HepG2 (cell line): ENCODE measurements around the gene EFNA2. TPM values are rescaled to one million over a fixed set of nuclear protein-coding genes. Genes with fewer than 3 reads are reported as not detected.

Experiments used
- BRD4 ChIP-seq: sonication (generic); formaldehyde crosslinking; IDR thresholded peaks from 2 replicates; pipeline ENCODE4 v1.4.0; 2020; ENCODE audit warnings: missing genetic modification reagents
- CERS6 ChIP-seq: sonication (generic); formaldehyde crosslinking; IDR thresholded peaks from 2 replicates; pipeline ENCODE4 v1.5.0; 2020; ENCODE audit warnings: missing genetic modification reagents
- CHD4 ChIP-seq: fragments of 200-600 bp; sonication (generic); IDR thresholded peaks from 2 replicates; pipeline ENCODE4 v1.7.0; 2017; ENCODE audit warnings: mild to moderate bottlenecking, low read length, borderline replicate concordance
- DBP ChIP-seq: sonication (generic); formaldehyde crosslinking; IDR thresholded peaks from 2 replicates; pipeline ENCODE4 v1.4.0; 2020; ENCODE audit warnings: missing genetic modification reagents; ENCODE audit errors: not compliant biosample characterization
- DPF2 ChIP-seq: sonication (generic); formaldehyde crosslinking; IDR thresholded peaks from 2 replicates; pipeline ENCODE4 v1.4.0; 2020; ENCODE audit warnings: mild to moderate bottlenecking, low read depth, missing genetic modification reagents, borderline replicate concordance
- ESRRA ChIP-seq: sonication (generic); formaldehyde crosslinking; IDR thresholded peaks from 2 replicates; pipeline ENCODE4 v1.5.1; 2020; ENCODE audit warnings: mild to moderate bottlenecking, low read depth, missing genetic modification reagents
- FOXJ3 ChIP-seq: sonication (generic); formaldehyde crosslinking; IDR thresholded peaks from 2 replicates; pipeline ENCODE4 v1.4.0; 2020; ENCODE audit warnings: missing genetic modification reagents, mild to moderate bottlenecking, borderline replicate concordance
- HDAC6 ChIP-seq: fragments of 200-600 bp; sonication (generic); IDR thresholded peaks from 2 replicates; pipeline ENCODE4 v1.7.0; 2017; ENCODE audit warnings: mild to moderate bottlenecking, antibody characterized with exemption, low read length, low read depth
- HIVEP1 ChIP-seq: sonication (generic); formaldehyde crosslinking; IDR thresholded peaks from 2 replicates; pipeline ENCODE4 v1.4.0; 2020; ENCODE audit warnings: mild to moderate bottlenecking, missing genetic modification reagents
- KLF9 ChIP-seq: IDR thresholded peaks from 2 replicates; pipeline ENCODE4 v1.6.1; 2016; ENCODE audit warnings: low read depth
- MED13 ChIP-seq: sonication (generic); formaldehyde crosslinking; IDR thresholded peaks from 2 replicates; pipeline ENCODE4 v1.5.0; 2020; ENCODE audit warnings: missing genetic modification reagents
- PHF8 ChIP-seq: sonication (generic); formaldehyde crosslinking; IDR thresholded peaks from 2 replicates; pipeline ENCODE4 v1.5.0; 2020; ENCODE audit warnings: missing genetic modification reagents
- RBFOX2 ChIP-seq: fragments of 200-400 bp; formaldehyde crosslinking; IDR thresholded peaks from 2 replicates; pipeline ENCODE4 v1.6.1; 2017; ENCODE audit warnings: low read depth, mild to moderate bottlenecking, low read length
- RXRA ChIP-seq: sonication (generic); formaldehyde crosslinking; IDR thresholded peaks from 2 replicates; pipeline ENCODE4 v1.5.1; 2020; ENCODE audit warnings: missing genetic modification reagents
- SIN3A ChIP-seq: IDR thresholded peaks from 2 replicates; pipeline ENCODE4 v1.6.1; 2011; ENCODE audit warnings: low read depth, mild to moderate bottlenecking, control low read depth, low read length, borderline replicate concordance
- TCF12 ChIP-seq, 2 experiments: fragments of 450-650 bp in 1 of 2; sonication (generic) in 1 of 2; formaldehyde crosslinking in 1 of 2; IDR thresholded peaks; 2 replicates each; pipeline versions ENCODE4 v1.6.1 to v1.8.0; 2017 to 2022; ENCODE audit warnings: antibody characterized with exemption in 1 of 2, mild to moderate bottlenecking in 1 of 2, missing genetic modification reagents in 1 of 2, moderate library complexity in 1 of 2
- TOE1 ChIP-seq: sonication (generic); formaldehyde crosslinking; IDR thresholded peaks from 2 replicates; pipeline ENCODE4 v1.4.0; 2020; ENCODE audit warnings: mild to moderate bottlenecking, missing genetic modification reagents
- UBTF ChIP-seq: sonication (generic); formaldehyde crosslinking; IDR thresholded peaks from 2 replicates; pipeline ENCODE4 v1.4.0; 2020; ENCODE audit warnings: mild to moderate bottlenecking, missing genetic modification reagents
- ZNF230 ChIP-seq: sonication (generic); formaldehyde crosslinking; IDR thresholded peaks from 2 replicates; pipeline ENCODE4 v1.4.0; 2020; ENCODE audit warnings: mild to moderate bottlenecking, missing genetic modification reagents
- ZNF34 ChIP-seq: sonication (generic); formaldehyde crosslinking; IDR thresholded peaks from 2 replicates; pipeline ENCODE4 v1.4.0; 2020; ENCODE audit warnings: mild to moderate bottlenecking, missing genetic modification reagents, borderline replicate concordance
- ZNF382 ChIP-seq: sonication (generic); formaldehyde crosslinking; IDR thresholded peaks from 2 replicates; pipeline ENCODE4 v1.5.0; 2020; ENCODE audit warnings: missing genetic modification reagents, mild to moderate bottlenecking, borderline replicate concordance
- ZNF558 ChIP-seq: sonication (generic); formaldehyde crosslinking; IDR thresholded peaks from 2 replicates; pipeline ENCODE4 v1.9.0; 2022; ENCODE audit warnings: mild to moderate bottlenecking, missing genetic modification reagents, borderline replicate concordance
- ZNF564 ChIP-seq: sonication (generic); formaldehyde crosslinking; IDR thresholded peaks from 2 replicates; pipeline ENCODE4 v1.8.1; 2023; ENCODE audit warnings: mild to moderate bottlenecking, missing genetic modification reagents
- ZNF746 ChIP-seq: sonication (generic); formaldehyde crosslinking; IDR thresholded peaks from 2 replicates; pipeline ENCODE4 v1.8.0; 2022; ENCODE audit warnings: mild to moderate bottlenecking, missing genetic modification reagents
- polyA plus RNA-seq, 8 experiments: library from polyadenylated mRNA; depleted of rRNA in 3 of 8; stranded (reverse) in 7 of 8; unstranded in 1 of 8; fragments of >200 nt; fragmentation: Illumina TruSeq in 4 of 8; extraction: Trizol in 4 of 8; gene quantifications; 2 replicates each; pipeline versions ENCODE4 v1.2.1 to v1.2.3, GENCODE V29; 2011 to 2016; ENCODE audit warnings: low read depth in 4 of 8, missing spikeins in 1 of 8, mixed read lengths in 1 of 8; ENCODE audit not compliant: insufficient read depth in 1 of 8
- total RNA-seq, 5 experiments: library from RNA; depleted of rRNA; stranded (reverse); fragments of >200 nt; fragmentation: Illumina TruSeq; extraction: Trizol; gene quantifications; 2 replicates each; pipeline ENCODE4 v1.2.3, GENCODE V29; 2016; ENCODE audit warnings: low read depth in 1 of 5
- TF ChIP-seq, protein P1 (sequence below): sonication (generic); formaldehyde crosslinking; IDR thresholded peaks from 2 replicates; pipeline ENCODE4 v1.9.0; 2022; ENCODE audit warnings: low read depth, missing genetic modification reagents

The EFNA2 gene
- total and polyA plus RNA-seq, 2 of the 13 experiments (the other 11 are each of a cell fraction or from before 2014, with no cell fraction given): 6.0 to 9.9 TPM

- TF ChIP-seq RXRA (CRISPR knock-in tag) (no peak), BRD4 (CRISPR knock-in tag) (no peak), CERS6 (CRISPR knock-in tag) (no peak), ZNF34 (no peak), ZNF746 (CRISPR knock-in tag) (no peak), TCF12 (IDR thresholded peaks at IDR 0.05) (no peak), TCF12 (CRISPR knock-in tag; IDR thresholded peaks at IDR 0.05) (0 out of 2 replicates have a peak, but pooled peaks have one; percentile 47), KLF9 (CRISPR knock-in tag) (no peak), RBFOX2 (no peak), ZNF230 (no peak), CHD4 (no peak), FOXJ3 (CRISPR knock-in tag) (no peak), ZNF382 (CRISPR knock-in tag) (no peak), MED13 (CRISPR knock-in tag) (no peak), HIVEP1 (CRISPR knock-in tag) (no peak), ZNF564 (no peak), UBTF (CRISPR knock-in tag) (peak; percentile 61; the same call in 1 of the 2 replicates), TOE1 (CRISPR knock-in tag) (no peak), ESRRA (CRISPR knock-in tag) (no peak), DBP (no peak), ZNF558 (CRISPR knock-in tag) (no peak), HDAC6 (no peak), PHF8 (CRISPR knock-in tag) (no peak), DPF2 (CRISPR knock-in tag) (no peak), SIN3A (no peak)
- TF ChIP-seq, protein P1, sequence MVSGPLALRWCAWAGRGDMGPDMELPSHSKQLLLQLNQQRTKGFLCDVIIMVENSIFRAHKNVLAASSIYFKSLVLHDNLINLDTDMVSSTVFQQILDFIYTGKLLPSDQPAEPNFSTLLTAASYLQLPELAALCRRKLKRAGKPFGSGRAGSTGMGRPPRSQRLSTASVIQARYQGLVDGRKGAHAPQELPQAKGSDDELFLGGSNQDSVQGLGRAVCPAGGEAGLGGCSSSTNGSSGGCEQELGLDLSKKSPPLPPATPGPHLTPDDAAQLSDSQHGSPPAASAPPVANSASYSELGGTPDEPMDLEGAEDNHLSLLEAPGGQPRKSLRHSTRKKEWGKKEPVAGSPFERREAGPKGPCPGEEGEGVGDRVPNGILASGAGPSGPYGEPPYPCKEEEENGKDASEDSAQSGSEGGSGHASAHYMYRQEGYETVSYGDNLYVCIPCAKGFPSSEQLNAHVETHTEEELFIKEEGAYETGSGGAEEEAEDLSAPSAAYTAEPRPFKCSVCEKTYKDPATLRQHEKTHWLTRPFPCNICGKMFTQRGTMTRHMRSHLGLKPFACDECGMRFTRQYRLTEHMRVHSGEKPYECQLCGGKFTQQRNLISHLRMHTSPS (CRISPR knock-in tag): no peak
Observed at GRCh38 chr19:1315470-1316166, 29.9 kb downstream of the EFNA2 start (continued).
